K562 (cell line): ENCODE measurements around the gene SDE2. TPM values are rescaled to one million over a fixed set of nuclear protein-coding genes. Genes with fewer than 3 reads are reported as not detected.

Experiments
- ATAC-seq: fragments of 200-7000 bp; cut with Tn5 transposase; 3 replicates; pipeline ENCODE4 v1.9.1; 2020; ENCODE audit warnings: moderate library complexity
- BruUV-seq: library from RNA; stranded (reverse); fragments of 400-500 nt; replicated peaks from 2 replicates; lab custom pipeline; 2021; lab: Mats Ljungman, UMichigan
- CTCF ChIA-PET: fragments of 300-600 bp; formaldehyde crosslinking; extraction: SDS; loops from one replicate; lab custom pipeline; 2021; ENCODE audit warnings: low intra/inter-chr PET ratio; lab: Yijun Ruan, JAX
- POLR2A ChIA-PET: fragments of 300-600, 350-650 bp; sonication (Branson Sonifier 250); formaldehyde crosslinking; extraction: SDS; loops from one replicate; lab custom pipeline; 2021; ENCODE audit warnings: antibody characterized with exemption, inconsistent platforms; lab: Yijun Ruan, JAX
- DNase-seq, 4 experiments: peaks; one replicate each; pipeline versions ENCODE4 v3.0.0 to v3.0.0-alpha.2; 2011 to 2018; ENCODE audit warnings: low spot score in 3 of 4, mixed read lengths in 3 of 4; ENCODE audit errors: extremely low read depth in 1 of 4
- FAIRE-seq: peaks from 2 replicates; lab custom pipeline; 2011; peaks lifted over from hg19 to GRCh38; lab: Jason Lieb, UNC
- H2AFZ ChIP-seq: 2 replicates; pipeline ENCODE4 v1.6.0; 2011; ENCODE audit warnings: low read depth, low read length, control low read depth, inconsistent platforms
- H3K27ac ChIP-seq: fragments of 200-600 bp; 3 replicates; pipeline ENCODE4 v1.8.0; 2011; ENCODE audit warnings: low read depth, mild to moderate bottlenecking, control low read depth, inconsistent platforms, low read length, moderate library complexity, mixed read lengths; ENCODE audit errors: extremely low read depth
- H3K27me3 ChIP-seq, 2 experiments: fragments of 300-600 bp in 1 of 2; 2 replicates in 1 of 2; 3 replicates in 1 of 2; pipeline versions ENCODE4 v1.6.0 to v1.8.0; 2011; ENCODE audit warnings: inconsistent platforms in 2 of 2, low read length in 2 of 2, mild to moderate bottlenecking in 1 of 2, mixed read lengths in 1 of 2, moderate library complexity in 1 of 2; ENCODE audit not compliant: control insufficient read depth in 2 of 2, insufficient read depth in 2 of 2
- H3K36me3 ChIP-seq: fragments of 300-600 bp; 3 replicates; pipeline ENCODE4 v1.8.0; 2011; ENCODE audit warnings: mild to moderate bottlenecking, low read length, inconsistent platforms; ENCODE audit not compliant: control insufficient read depth, insufficient read depth
- H3K4me1 ChIP-seq, 2 experiments: fragments of 200-600 bp in 1 of 2; replicated peaks in 1 of 2; 2 replicates in 1 of 2; 3 replicates in 1 of 2; pipeline versions ENCODE4 v1.5.1 to v1.8.0; 2011; ENCODE audit warnings: inconsistent platforms in 2 of 2, low read length in 2 of 2, mild to moderate bottlenecking in 1 of 2, mixed read lengths in 1 of 2, moderate library complexity in 1 of 2; ENCODE audit not compliant: control insufficient read depth in 2 of 2, insufficient read depth in 2 of 2
- H3K4me2 ChIP-seq: 2 replicates; pipeline ENCODE4 v1.6.1; 2011; ENCODE audit warnings: low read length, control low read depth, inconsistent platforms, mixed read lengths; ENCODE audit not compliant: insufficient read depth
- H3K4me3 ChIP-seq: fragments of 200-600 bp; sonication (generic), shearing (Covaris generic); 2 replicates; pipeline ENCODE4 v1.5.1; 2016; ENCODE audit warnings: control low read depth, inconsistent platforms
- H3K79me2 ChIP-seq: fragments of 200-600 bp; 3 replicates; pipeline ENCODE4 v1.8.0; 2011; ENCODE audit warnings: low read length, inconsistent platforms; ENCODE audit not compliant: control insufficient read depth, insufficient read depth
- H3K9ac ChIP-seq, 2 experiments: 2 replicates each; pipeline versions ENCODE4 v1.6.0 to v1.6.1; 2011; ENCODE audit warnings: low read depth in 2 of 2, low read length in 2 of 2, control low read depth in 1 of 2, inconsistent platforms in 1 of 2, mild to moderate bottlenecking in 1 of 2, mixed read lengths in 1 of 2; ENCODE audit not compliant: insufficient read depth in 1 of 2
- H3K9me1 ChIP-seq: one replicate; pipeline ENCODE4 v1.6.0; 2011; ENCODE audit warnings: inconsistent platforms, mild to moderate bottlenecking, low read length, moderate library complexity; ENCODE audit not compliant: control insufficient read depth, insufficient read depth
- H3K9me3 ChIP-seq: replicated peaks from 2 replicates; pipeline ENCODE4 v1.5.1; 2011; ENCODE audit warnings: low read depth, low read length, inconsistent platforms; ENCODE audit not compliant: control insufficient read depth, insufficient read depth
- H4K20me1 ChIP-seq: replicated peaks from 2 replicates; pipeline ENCODE4 v1.6.1; 2011; ENCODE audit warnings: low read length, inconsistent platforms, mixed read lengths; ENCODE audit not compliant: control insufficient read depth, insufficient read depth
- BHLHE40 ChIP-seq: IDR thresholded peaks from 2 replicates; pipeline ENCODE4 v1.6.1; 2011; ENCODE audit warnings: low read length, improper control_type of control experiment
- ESRRB ChIP-seq: fragments of 250-450 bp; sonication (Bioruptor Pico); IDR thresholded peaks from 2 replicates; pipeline ENCODE4 v1.5.0; 2020; ENCODE audit warnings: mild to moderate bottlenecking, moderate library complexity, borderline replicate concordance
- FOS ChIP-seq: IDR thresholded peaks from 3 replicates; pipeline ENCODE4 v1.6.1; 2011; ENCODE audit not compliant: insufficient read length; ENCODE audit errors: extremely low read depth
- FOSL1 ChIP-seq: fragments of 200-800 bp; sonication (Bioruptor generic); conservative IDR thresholded peaks from 2 replicates; pipeline ENCODE4 v1.6.1; 2016; ENCODE audit warnings: missing genetic modification characterization, missing compliant biosample characterization
- NONO ChIP-seq, 2 experiments: fragments of 200-400 bp in 1 of 2; fragments of 450-650 bp in 1 of 2; formaldehyde crosslinking in 1 of 2; IDR thresholded peaks; 2 replicates each; pipeline ENCODE4 v1.6.1; 2017; ENCODE audit warnings: low read depth in 2 of 2, mild to moderate bottlenecking in 2 of 2, moderate library complexity in 2 of 2, low read length in 1 of 2
- SMARCB1 ChIP-seq: IDR thresholded peaks from 2 replicates; pipeline ENCODE4 v1.6.1; 2011; ENCODE audit warnings: improper control_type of control experiment, low read depth; ENCODE audit not compliant: insufficient read length
- U2AF2 ChIP-seq: fragments of 200-400 bp; formaldehyde crosslinking; optimal IDR thresholded peaks from 2 replicates; pipeline ENCODE3; 2017; ENCODE audit warnings: low read depth, mild to moderate bottlenecking, low read length
- ZNF143 ChIP-seq: sonication (generic); formaldehyde crosslinking; IDR thresholded peaks from 2 replicates; pipeline ENCODE4 v1.9.0; 2022; ENCODE audit warnings: mild to moderate bottlenecking, missing genetic modification reagents
- ZNF165 ChIP-seq: fragments of 250-450 bp; sonication (Bioruptor Pico); IDR thresholded peaks from 2 replicates; pipeline ENCODE4 v1.4.0; 2020; ENCODE audit warnings: borderline replicate concordance
- ZNF224 ChIP-seq: sonication (generic); formaldehyde crosslinking; IDR thresholded peaks from 2 replicates; pipeline ENCODE4 v1.8.0; 2022; ENCODE audit warnings: mild to moderate bottlenecking, missing genetic modification reagents
- ZNF75A ChIP-seq: fragments of 450-650 bp; formaldehyde crosslinking; IDR thresholded peaks from 2 replicates; pipeline ENCODE4 v1.4.0; 2020; ENCODE audit warnings: mild to moderate bottlenecking
- WGBS: fragments of 100-300 bp; shearing (Covaris generic); methylation state at CpG from one replicate; pipeline ENCODE4 v1.1.6; 2016; ENCODE audit warnings: low coverage, mixed read lengths; ENCODE audit not compliant: insufficient coverage; ENCODE audit errors: missing lambda C conversion rate; 5-methylcytosine and 5-hydroxymethylcytosine counted together
- in situ Hi-C: fragments of 300-500 bp; cut with MboI; formaldehyde crosslinking; loops from 4 replicates; pipeline ENCODE4 v1.15.0; 2018; ENCODE audit warnings: inconsistent platforms, mixed read lengths
- intact Hi-C: fragments of 100-400 bp; cut with micrococcal nuclease; formaldehyde crosslinking; loops from 2 replicates; pipeline ENCODE4 v1.14.2; 2022
- polyA plus RNA-seq, 8 experiments: library from polyadenylated mRNA; depleted of rRNA in 4 of 8; stranded (reverse) in 5 of 8; unstranded in 3 of 8; fragments of >200 nt; fragmentation: Nextera tagmentation in 2 of 8; fragmentation: Illumina TruSeq in 1 of 8; extraction: Ambion mirVana in 2 of 8; extraction: Trizol in 1 of 8; gene quantifications; 2 replicates each; pipeline versions ENCODE4 v1.2.1 to v1.2.3, GENCODE V29; 2011 to 2014; ENCODE audit warnings: inconsistent platforms in 1 of 8, missing spikeins in 1 of 8
- total RNA-seq, 7 experiments: library from RNA; depleted of rRNA in 6 of 7; stranded (reverse); fragments of >200 nt in 6 of 7; fragmentation: Illumina TruSeq in 2 of 7; extraction: Trizol in 2 of 7; gene quantifications; 2 replicates each; pipeline versions ENCODE4 v1.2.1 to v1.2.3, GENCODE V29; 2011 to 2021; ENCODE audit warnings: low replicate concordance in 1 of 7
- TF ChIP-seq, protein P1 (sequence below): fragments of 450-650 bp; formaldehyde crosslinking; IDR thresholded peaks from 2 replicates; pipeline ENCODE4 v1.4.0; 2020; ENCODE audit warnings: mild to moderate bottlenecking, moderate library complexity
- TF ChIP-seq, protein P2 (sequence below): sonication (generic); formaldehyde crosslinking; IDR thresholded peaks from 2 replicates; pipeline ENCODE4 v1.8.0; 2022; ENCODE audit warnings: missing genetic modification reagents, mild to moderate bottlenecking, borderline replicate concordance
- TF ChIP-seq, protein P3 (sequence below): fragments of 250-450 bp; sonication (Bioruptor Pico); IDR thresholded peaks from 2 replicates; pipeline ENCODE4 v1.9.0; 2021; ENCODE audit warnings: mild to moderate bottlenecking, inconsistent platforms

Gene SDE2
- total and polyA plus RNA-seq, 9 of the 15 experiments (the other 6 are each of a cell fraction or from before 2014, with no cell fraction given), result 14.3 to 62.3 (median 46.0) TPM

DNA sequence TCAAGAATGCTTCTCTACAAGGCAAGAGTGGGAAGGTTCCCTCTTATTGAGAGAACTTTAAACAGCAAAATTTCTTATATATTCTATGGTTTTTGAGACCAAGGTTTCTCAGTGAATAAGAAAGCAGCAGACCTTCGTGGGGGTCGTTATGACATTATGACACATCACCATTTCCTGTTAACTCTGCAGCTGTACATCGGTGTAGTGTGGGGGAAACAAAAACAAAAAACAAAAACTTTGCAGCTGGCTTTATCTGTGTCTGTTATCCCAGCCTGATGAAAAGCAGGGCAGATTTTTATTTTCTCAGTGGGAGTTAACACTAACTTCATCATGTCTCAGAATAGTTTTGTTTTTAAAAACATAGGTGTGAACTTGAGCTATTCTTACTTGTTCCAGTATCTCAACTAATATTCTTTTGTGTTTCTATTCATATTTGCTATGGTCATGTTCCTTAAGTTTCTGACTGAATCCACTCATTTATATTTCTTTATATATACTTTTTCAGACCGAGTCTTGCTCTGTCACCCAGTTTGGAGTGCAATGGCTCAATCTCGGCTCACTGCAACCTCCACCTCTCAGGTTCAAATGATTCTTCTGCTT, 2.1 kb downstream of the SDE2 start (continued):
- no peak for TF ChIP-seq FOS

DNA sequence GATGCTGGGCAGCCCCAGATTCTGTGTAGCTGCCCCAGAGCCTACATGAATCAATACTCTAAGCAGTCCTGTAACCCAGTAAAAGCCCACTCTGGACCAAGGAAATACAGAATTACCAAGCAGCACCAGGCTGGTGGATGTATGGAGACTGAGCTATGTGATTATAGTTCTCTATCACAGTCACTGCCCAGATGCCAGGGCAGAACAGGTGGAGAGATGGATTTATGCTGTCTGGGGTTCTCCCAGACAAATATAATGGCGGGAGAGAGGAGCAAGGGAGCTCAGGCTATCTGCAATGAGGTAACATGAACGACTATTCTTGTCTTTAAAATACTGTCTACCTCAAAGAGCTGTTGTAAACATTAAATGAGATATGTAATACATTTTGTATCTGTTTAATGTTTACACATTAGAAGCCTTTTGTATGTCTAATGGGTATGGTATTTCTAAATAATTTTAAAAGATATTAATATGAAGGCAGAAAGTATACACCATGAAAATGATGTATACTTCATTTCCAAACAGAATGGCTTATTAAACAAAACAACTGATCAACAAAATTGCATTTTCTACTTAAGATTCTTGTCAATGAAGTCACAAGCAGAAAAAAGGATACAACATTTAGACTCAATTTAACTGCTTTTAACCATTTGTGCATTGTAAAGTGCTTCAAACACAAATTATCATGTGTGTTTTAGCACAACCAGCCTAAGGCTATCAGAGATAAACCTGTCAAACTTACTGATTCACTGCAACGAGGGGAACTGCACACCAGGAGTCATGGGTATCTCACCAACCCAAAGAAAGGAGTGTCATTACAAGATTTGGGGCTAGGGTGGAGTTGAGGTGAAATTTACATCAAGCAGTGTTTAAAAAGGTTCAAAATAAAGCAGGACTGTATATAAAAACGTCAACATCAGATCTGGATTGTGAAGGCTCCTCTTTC, 3.0 kb downstream of the SDE2 start:
- H3K36me3 ChIP-seq, result peaks cover 74% of the 10 kb centered on the region
- POLR2A ChIA-PET, result interaction anchor here (0.6 to 2.9 kb wide), 11 partner anchors 9 to 136 kb away, joined by 3 to 25 read pairs (median 3); partner anchors contain the start of gene H3-3A
- peak overlapping the region; percentile 90 for H3K27ac ChIP-seq
- H3K4me1 ChIP-seq, result peaks cover 14 to 37% of the 10 kb centered on the region in 2 experiments
- no peaks in the 10 kb centered on the region for H3K9me3 ChIP-seq
- peaks cover 3% of the 10 kb centered on the region for H3K9me1 ChIP-seq
- FAIRE-seq (peak; percentile 82), ATAC-seq (peak; percentile 51), DNase-seq (peak in 2 of 4 experiments; percentile 63 to 81)
- 13% methylated on average over 4 of the region's 4 CpGs for WGBS
- peak overlapping the region; percentile 97 for H3K4me2 ChIP-seq
- H3K9ac ChIP-seq, result peak overlapping the region; percentile 34 to 97; a peak in 3 of 4 replicates
- CTCF ChIA-PET, result interaction anchor here (2.1 kb wide), 1 partner anchor 69 kb away, joined by 11 read pairs; no protein-coding TSS in a partner anchor
- no TSS peak for BruUV-seq
- H3K4me3 ChIP-seq, result peak overlapping the region; percentile 78; the same call in 1 of the 2 replicates
- in situ Hi-C loops (no loop called here), intact Hi-C loops (loop anchor here (5.0 kb wide), 1 partner anchor 36 kb away; no protein-coding TSS in a partner anchor)
- H4K20me1 ChIP-seq, result peaks cover 18% of the 10 kb centered on the region
- no peaks in the 10 kb centered on the region for H3K27me3 ChIP-seq
- H3K79me2 ChIP-seq, result peaks cover 76% of the 10 kb centered on the region
- H2AFZ ChIP-seq, result no peak overlapping the region
- TF ChIP-seq ZNF224 (CRISPR knock-in tag), result no peak
- no peak for TF ChIP-seq ZNF75A (CRISPR knock-in tag)
- TF ChIP-seq, protein P1, sequence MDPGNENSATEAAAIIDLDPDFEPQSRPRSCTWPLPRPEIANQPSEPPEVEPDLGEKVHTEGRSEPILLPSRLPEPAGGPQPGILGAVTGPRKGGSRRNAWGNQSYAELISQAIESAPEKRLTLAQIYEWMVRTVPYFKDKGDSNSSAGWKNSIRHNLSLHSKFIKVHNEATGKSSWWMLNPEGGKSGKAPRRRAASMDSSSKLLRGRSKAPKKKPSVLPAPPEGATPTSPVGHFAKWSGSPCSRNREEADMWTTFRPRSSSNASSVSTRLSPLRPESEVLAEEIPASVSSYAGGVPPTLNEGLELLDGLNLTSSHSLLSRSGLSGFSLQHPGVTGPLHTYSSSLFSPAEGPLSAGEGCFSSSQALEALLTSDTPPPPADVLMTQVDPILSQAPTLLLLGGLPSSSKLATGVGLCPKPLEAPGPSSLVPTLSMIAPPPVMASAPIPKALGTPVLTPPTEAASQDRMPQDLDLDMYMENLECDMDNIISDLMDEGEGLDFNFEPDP (CRISPR knock-in tag), result no peak
- TF ChIP-seq BHLHE40, result no peak
- TF ChIP-seq, protein P2, sequence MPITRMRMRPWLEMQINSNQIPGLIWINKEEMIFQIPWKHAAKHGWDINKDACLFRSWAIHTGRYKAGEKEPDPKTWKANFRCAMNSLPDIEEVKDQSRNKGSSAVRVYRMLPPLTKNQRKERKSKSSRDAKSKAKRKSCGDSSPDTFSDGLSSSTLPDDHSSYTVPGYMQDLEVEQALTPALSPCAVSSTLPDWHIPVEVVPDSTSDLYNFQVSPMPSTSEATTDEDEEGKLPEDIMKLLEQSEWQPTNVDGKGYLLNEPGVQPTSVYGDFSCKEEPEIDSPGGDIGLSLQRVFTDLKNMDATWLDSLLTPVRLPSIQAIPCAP, result no peak
- TF ChIP-seq, protein P3, sequence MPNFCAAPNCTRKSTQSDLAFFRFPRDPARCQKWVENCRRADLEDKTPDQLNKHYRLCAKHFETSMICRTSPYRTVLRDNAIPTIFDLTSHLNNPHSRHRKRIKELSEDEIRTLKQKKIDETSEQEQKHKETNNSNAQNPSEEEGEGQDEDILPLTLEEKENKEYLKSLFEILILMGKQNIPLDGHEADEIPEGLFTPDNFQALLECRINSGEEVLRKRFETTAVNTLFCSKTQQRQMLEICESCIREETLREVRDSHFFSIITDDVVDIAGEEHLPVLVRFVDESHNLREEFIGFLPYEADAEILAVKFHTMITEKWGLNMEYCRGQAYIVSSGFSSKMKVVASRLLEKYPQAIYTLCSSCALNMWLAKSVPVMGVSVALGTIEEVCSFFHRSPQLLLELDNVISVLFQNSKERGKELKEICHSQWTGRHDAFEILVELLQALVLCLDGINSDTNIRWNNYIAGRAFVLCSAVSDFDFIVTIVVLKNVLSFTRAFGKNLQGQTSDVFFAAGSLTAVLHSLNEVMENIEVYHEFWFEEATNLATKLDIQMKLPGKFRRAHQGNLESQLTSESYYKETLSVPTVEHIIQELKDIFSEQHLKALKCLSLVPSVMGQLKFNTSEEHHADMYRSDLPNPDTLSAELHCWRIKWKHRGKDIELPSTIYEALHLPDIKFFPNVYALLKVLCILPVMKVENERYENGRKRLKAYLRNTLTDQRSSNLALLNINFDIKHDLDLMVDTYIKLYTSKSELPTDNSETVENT (CRISPR knock-in tag), result no peak
- no peak for TF ChIP-seq ZNF165 (CRISPR knock-in tag)
- TF ChIP-seq ZNF143, result no peak
- no peak for TF ChIP-seq NONO (IDR thresholded peaks at IDR 0.05; ENCODE audit: low read depth in 2 of 2, low read length in 1 of 2)
- TF ChIP-seq ESRRB (CRISPR knock-in tag), result no peak
- TF ChIP-seq SMARCB1, result no peak
- TF ChIP-seq FOSL1, result no peak
- TF ChIP-seq U2AF2, result no peak
